Right ventricle myocardium superior (tissue), 1 donor: ENCODE data around the gene FAM83C. TPM values are rescaled to one million over a fixed set of nuclear protein-coding genes. Genes with fewer than 3 reads are reported as not detected.

ENCODE experiments used
- ATAC-seq: fragments of 200-7000 bp; cut with Tn5 transposase; one replicate; pipeline ENCODE4 v1.9.1; 2020; ENCODE audit warnings: mild to moderate bottlenecking; ENCODE audit not compliant: poor library complexity
- DNase-seq: peaks from one replicate; pipeline ENCODE4 v3.0.0-alpha.2; 2020
- intact Hi-C: fragments of 100-400 bp; cut with DNase I; formaldehyde crosslinking; loops from one replicate; pipeline ENCODE4 v1.11.2; 2022
- total RNA-seq: library from RNA; stranded (reverse); fragmentation: NEBNext Ultra II Directional; extraction: Animal tissue kit (Norgen Biotek cat#: 25700); gene quantifications from one replicate; pipeline ENCODE4 v1.2.1, GENCODE V29; 2021
- donor health status: DM: no; HTN: yes; CAD: no; lungs with severe emphysema.

Gene FAM83C
- total RNA-seq, 1 donor from 2014 or later: not detected

DNA sequence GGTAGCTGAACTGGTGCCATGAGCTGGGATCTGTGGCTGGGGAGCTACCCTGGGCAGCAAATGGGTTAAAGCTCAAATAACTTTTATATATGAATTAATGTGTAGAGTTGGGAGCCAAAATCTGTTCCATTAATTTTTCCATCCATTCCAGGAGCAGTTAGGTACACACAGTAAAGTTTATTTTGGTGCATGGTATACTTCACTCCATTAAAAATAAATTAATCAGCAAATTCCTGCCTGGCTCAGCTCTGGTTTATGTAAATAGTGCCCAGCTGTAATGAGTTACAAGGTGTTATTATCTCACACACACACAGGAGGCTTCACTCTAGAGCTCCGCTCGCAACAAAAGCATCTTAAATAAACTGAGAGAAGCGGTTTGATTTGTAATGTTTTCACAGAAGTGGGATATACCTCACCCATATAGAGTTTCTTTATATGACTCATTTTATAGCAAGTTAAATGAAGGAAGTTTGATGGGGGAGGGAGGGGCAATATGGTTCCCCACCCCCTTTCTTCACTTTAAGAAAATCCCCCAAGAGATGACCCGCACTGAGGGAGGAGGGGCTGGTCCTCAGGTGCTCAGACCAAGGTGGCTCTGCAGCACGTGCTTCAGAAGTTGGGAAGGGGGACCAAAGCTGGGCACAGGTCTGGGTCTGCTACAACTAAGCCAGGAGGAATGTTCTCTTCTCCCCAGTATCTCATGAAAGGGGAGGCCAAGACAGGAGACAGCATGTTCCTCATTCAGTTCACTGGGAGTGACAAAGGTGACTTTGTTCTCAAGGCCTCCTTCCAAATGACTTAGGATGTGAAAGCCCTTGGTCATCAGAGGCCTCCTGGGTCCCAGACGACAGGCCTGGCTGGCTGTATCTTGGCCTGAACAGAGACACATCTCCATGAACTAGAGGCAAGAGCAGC is 10.5 kb upstream of the FAM83C start:
- no peak for ATAC-seq
- intact Hi-C loops: loop anchor here (5.0 kb wide), 1 partner anchor 145 kb away; no protein-coding TSS in a partner anchor
- DNase-seq: no peak

GRCh38 chr20:35301426-35301825 is 9.2 kb upstream of the FAM83C start:
- ATAC-seq: no peak
- intact Hi-C loops: loop anchor here (5.0 kb wide), 1 partner anchor 146 kb away; no protein-coding TSS in a partner anchor
- DNase-seq: no peak

DNA sequence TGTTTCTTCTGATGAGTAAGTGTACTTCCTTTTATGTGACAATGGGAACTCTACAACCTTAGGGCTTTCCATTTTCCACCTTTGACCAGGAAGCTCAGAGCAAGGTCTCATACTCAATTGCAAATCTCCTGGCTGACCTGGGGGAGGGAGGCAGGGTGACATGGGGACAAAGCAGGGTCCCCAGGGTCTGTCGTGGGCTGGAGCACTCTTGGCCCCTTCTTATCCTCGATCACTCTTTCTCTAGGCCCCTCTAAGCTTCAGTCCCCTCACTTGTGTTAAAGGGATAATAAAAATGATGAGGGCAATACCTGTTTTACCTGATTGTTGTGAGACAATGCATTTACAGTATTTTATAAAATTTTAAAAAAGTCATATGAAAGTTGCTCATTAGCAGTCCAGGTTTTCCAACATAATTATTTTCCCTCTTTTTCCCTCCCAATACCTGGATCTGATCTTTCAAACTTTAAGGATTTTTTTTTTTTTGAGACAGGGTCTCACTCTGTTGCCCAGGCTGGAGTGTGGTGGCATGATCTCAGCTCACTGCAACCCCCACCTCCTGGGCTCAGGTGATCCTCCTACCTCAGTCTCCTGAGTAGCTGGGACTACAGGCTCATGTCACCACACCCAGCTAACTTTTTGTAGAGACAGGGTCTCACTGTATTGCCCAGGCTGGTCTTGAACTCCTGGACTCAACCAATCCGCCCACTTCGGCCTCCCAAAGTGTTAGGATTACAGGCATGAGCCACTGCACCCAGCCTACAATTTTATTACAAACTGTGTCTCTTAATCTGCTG is 8.4 kb upstream of the FAM83C start:
- ATAC-seq (no peak), DNase-seq (no peak)
- intact Hi-C loops: loop anchor here (5.0 kb wide), 1 partner anchor 147 kb away; no protein-coding TSS in a partner anchor

DNA sequence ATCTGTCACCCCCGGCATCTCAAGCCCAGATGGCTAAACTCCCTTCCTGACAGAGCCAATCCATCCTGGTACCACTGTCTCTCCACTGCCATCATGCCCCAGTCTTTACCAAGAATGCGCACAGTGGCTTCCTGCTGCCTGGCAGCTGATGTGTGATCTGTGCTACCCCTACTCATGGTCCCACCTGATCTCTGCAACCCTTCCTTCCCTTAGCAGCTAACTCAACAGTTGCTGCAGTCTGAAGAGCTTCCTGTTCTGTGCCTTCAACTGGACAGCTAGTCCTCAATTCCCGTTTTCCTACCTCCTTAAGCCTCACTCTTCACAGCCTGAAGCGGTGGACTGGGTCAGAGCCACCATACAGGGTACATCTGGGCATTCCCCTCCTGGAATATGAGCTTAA is 7.6 kb upstream of the FAM83C start:
- intact Hi-C loops: loop anchor here (5.0 kb wide), 1 partner anchor 148 kb away; no protein-coding TSS in a partner anchor
- DNase-seq (no peak), ATAC-seq (no peak)

GRCh38 chr20:35298264-35298663 is 6.0 kb upstream of the FAM83C start:
- DNase-seq (no peak), ATAC-seq (no peak)
- intact Hi-C loops: no loop called here

GRCh38 chr20:35297740-35298139 is 5.5 kb upstream of the FAM83C start:
- no peak for DNase-seq
- intact Hi-C loops: no loop called here
- no peak for ATAC-seq

- DNase-seq (no peak), ATAC-seq (no peak)
- intact Hi-C loops: no loop called here
These were observed 4.9 kb upstream of the FAM83C start for GRCh38 chr20:35297155-35297554.

GRCh38 chr20:35296101-35296554 is 3.9 kb upstream of the FAM83C start:
- peak; percentile 47 for ATAC-seq
- intact Hi-C loops: no loop called here
- DNase-seq: no peak

DNA sequence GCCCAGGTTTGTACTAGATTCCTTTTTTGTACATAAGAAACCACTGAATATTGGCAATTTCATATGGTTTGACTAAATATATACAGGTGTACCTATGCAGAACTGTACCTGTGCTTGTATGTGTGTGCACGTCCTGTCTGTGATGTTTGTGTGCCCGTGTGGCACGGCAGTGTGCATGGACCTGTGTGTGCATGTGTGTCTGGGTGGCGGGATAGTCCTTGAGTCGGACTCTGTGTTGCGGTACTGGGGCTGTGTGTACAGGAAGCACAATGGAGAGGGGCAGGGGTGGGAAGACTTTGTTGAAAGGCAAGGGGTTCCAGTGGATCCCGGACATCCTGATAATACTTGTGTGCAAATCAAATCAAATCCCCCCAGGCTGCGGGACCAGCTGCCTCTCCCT is 3.4 kb upstream of the FAM83C start:
- ATAC-seq (no peak), DNase-seq (no peak)
- intact Hi-C loops: no loop called here

DNA sequence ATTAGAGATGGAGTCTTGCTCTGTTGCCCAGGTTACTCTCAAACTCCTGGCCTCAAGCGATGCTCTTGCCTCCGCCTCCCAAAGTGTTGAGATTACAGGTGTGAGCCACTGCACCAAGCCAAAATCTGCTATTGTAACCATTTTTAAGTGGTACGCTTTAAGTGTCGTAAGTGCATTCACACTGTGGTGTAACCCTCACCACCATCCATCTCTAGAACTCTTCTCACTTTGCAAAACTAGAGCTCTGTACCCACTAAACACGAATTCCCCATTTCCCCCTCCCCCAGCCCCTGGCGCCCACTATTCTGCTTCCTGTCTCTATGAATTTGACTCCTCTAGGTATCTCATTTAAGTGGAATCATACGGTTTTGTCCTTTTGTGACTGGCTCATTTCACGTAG is 2.8 kb upstream of the FAM83C start:
- intact Hi-C loops: no loop called here
- DNase-seq: no peak
- ATAC-seq: no peak

DNA sequence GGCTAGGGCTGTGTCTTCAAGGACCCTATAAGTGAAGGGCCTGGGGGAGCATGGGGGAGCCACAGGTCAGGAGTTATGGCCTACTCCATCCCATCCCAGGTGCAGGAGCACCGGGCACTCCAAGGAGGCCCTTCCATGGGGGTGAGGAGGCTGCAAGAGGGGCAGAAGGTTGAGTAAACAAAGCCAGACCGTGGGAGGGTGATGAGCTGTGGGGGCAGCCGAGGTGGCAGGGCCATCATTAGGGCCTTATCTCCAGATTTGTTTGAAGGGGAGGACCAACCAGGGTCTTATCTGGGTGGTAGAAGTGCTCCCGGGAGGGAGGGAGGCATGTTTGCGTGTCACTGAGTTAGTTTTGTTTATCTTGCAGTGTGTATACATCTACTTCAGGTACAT is 2.1 kb upstream of the FAM83C start:
- intact Hi-C loops: no loop called here
- ATAC-seq (no peak), DNase-seq (no peak)

DNA sequence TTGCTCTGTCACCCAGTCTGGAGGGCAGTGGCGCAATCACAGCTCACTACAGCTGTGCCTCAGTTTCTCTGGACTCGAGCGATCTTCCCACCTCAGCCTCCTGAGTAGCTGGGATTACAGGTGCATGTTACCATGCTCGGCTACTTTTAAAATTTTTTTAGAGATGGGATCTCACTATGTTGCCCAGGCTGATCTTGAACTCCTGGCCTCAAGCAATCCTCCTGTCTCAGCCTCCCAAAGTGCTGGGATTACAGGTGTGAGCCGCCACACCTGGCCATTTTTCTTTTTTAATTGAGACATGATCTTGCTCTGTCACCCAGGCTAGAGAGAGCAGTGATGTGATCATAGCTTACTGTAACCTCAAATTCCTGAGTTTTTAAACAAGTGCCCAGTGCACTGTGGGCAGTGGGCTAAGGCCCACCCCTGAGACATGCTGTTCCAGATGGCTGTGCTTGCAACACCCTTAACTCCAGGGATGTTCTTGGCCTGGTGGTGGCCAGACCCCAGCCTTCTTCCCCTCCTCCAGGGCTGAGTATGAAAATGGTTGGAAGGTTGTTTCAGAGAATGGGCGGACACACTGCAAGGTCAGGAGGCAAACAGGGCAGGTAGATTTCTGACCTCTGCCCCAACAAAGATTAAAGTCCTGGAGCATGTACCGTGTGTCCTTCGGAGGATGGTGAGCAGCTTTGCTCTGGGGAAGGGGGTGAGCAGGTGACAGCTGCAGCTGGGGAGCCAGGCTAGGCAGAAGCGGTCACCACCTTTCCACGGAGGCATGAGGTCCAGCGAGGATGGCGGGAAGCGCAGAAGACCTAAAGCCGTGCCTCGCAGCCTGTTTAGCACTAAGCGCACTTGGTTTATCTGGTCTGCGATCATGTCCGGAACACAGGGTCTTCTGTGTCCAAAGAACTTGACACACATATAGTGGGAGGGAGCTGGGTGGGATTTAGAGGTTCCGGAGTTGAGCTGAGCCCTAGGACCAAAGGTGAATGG is 1.4 kb upstream of the FAM83C start:
- no peak for DNase-seq
- no peak for ATAC-seq
- intact Hi-C loops: no loop called here

GRCh38 chr20:35292504-35293285 is 470 bp upstream of the FAM83C start:
- DNase-seq: no peak
- ATAC-seq: no peak
- intact Hi-C loops: no loop called here

GRCh38 chr20:35290887-35291417 is 1.3 kb downstream of the FAM83C start:
- ATAC-seq (no peak), DNase-seq (no peak)
- intact Hi-C loops: no loop called here

DNA sequence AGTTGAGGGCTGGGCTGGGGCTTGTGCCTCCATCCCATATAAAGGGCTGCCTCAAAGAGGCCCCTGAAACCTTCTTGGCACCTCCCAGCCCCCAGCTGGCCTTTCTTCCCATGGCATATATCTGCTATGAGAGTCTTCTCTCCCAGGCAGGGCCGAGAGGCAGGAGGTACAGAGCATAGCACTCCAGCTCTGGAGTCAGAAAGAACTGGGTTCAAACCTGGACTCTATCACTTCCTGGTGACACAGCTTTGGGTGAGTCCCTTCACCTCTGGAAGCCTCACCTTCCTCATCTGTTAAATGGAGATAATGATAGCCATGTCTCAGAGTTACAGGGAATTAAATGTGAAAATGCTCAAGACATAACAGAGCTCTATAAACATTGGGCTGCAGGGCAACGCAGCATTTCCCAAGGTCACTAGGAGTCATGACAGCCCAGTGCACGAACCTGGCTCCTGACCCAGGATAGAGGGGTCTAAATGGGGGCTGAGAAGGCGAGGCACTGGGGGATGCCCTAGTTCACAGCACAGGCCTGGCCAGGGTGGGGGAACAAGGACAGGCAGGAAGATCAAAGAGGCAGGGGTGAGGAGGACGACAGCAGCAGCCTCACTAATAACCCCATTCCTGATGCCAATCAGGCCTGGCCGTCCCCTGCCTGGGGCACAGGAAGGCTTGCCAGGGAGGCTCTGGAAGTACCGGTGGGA is 1.9 kb downstream of the FAM83C start:
- ATAC-seq (no peak), DNase-seq (no peak)
- intact Hi-C loops: no loop called here

DNA sequence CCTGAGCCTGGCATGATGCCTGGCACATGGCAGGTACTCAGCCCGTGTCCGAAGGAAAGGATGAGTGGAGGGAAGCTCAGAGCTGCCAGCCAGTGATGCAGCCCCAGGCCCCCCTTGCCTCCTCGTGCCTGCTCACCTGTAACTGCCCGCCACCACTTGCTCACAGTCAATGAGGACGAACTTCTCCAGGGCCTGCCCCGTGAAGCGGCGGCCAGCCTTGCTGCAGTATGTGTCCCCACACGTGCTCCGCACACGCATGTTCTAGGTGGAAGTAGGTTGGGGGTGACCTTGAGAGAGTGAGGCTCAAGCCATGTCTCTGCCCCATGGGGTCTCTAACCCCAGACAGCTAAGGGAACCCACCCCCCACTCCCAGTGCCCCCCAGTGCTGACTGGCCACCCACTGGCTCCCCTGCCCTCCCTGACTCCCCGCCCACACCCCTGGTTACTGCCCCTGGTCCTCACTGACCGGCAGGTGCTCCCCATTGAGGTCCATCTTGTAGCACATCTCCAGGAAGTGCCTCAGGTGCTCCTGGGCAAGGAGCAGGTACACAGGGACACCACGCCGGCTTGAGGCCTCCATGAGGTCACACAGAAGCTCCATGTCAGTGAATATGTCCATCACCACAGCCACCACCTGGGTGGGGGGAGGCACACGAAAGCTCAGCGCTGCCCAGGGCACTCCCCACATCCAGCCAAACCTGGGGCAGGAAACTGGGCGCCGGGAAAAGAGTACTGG is 3.7 kb downstream of the FAM83C start:
- intact Hi-C loops: no loop called here
- ATAC-seq: no peak
- DNase-seq: no peak
